ENCODE results near the gene LRRC3C.

DNA sequence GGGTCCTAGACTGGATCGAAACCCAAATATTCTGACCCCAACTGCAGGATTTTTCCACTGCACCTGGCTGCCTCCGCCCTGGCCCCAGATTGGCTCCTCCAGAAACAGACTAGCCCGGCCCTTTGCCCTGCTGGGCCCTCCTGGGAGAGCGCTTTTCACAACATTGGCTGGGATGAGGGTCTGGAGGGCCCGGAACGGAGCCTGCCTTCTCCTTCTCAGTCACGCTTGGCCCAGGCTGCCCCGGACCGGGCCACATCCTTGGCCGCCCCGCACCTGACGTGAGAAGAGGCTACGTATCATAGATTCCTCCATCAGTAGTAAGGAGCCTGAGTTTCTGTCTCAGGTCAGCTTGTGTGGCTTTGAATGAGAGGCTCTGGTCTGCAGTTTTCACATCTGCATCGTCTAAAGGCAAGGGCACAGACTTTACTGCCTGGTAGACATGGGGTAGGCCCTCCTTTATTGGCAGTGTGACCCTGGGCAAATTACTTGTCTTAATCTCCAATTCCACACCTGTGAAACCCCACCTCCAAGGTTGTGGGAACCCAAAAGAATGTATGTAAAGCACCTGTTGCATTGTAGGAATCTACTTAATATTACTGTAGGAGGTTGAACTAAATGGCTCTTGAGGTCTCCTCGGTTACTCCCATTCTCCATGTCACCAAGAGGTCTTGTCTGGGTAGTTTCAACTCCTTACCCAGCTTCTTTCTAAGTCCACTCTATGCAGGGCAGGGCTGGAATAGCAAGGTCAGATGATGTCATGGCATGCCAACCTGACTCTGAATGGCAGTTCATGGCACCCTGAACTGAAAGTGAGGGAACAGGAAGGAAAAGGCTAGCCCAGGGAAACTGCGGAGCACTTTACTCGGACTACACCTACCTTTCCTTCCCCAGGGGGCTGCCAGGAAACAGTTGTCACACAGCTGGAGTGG lies 661 bp downstream of the LRRC3C start:
- TF ChIP-seq, protein P1, sequence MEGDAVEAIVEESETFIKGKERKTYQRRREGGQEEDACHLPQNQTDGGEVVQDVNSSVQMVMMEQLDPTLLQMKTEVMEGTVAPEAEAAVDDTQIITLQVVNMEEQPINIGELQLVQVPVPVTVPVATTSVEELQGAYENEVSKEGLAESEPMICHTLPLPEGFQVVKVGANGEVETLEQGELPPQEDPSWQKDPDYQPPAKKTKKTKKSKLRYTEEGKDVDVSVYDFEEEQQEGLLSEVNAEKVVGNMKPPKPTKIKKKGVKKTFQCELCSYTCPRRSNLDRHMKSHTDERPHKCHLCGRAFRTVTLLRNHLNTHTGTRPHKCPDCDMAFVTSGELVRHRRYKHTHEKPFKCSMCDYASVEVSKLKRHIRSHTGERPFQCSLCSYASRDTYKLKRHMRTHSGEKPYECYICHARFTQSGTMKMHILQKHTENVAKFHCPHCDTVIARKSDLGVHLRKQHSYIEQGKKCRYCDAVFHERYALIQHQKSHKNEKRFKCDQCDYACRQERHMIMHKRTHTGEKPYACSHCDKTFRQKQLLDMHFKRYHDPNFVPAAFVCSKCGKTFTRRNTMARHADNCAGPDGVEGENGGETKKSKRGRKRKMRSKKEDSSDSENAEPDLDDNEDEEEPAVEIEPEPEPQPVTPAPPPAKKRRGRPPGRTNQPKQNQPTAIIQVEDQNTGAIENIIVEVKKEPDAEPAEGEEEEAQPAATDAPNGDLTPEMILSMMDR (IDR thresholded peaks at IDR 0.05; ENCODE audit: insufficient read depth, low read length): no peak
- TF ChIP-seq, protein P2, sequence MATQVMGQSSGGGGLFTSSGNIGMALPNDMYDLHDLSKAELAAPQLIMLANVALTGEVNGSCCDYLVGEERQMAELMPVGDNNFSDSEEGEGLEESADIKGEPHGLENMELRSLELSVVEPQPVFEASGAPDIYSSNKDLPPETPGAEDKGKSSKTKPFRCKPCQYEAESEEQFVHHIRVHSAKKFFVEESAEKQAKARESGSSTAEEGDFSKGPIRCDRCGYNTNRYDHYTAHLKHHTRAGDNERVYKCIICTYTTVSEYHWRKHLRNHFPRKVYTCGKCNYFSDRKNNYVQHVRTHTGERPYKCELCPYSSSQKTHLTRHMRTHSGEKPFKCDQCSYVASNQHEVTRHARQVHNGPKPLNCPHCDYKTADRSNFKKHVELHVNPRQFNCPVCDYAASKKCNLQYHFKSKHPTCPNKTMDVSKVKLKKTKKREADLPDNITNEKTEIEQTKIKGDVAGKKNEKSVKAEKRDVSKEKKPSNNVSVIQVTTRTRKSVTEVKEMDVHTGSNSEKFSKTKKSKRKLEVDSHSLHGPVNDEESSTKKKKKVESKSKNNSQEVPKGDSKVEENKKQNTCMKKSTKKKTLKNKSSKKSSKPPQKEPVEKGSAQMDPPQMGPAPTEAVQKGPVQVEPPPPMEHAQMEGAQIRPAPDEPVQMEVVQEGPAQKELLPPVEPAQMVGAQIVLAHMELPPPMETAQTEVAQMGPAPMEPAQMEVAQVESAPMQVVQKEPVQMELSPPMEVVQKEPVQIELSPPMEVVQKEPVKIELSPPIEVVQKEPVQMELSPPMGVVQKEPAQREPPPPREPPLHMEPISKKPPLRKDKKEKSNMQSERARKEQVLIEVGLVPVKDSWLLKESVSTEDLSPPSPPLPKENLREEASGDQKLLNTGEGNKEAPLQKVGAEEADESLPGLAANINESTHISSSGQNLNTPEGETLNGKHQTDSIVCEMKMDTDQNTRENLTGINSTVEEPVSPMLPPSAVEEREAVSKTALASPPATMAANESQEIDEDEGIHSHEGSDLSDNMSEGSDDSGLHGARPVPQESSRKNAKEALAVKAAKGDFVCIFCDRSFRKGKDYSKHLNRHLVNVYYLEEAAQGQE (IDR thresholded peaks at IDR 0.05; ENCODE audit: insufficient replicate concordance, low read depth): no peak

All from HL-60 (cell line).